RWPE2 (cell line): Measurements from ENCODE around the gene LIN52.

Experiments
- ATAC-seq: fragments of 200-7000 bp; cut with Tn5 transposase; 3 replicates; pipeline ENCODE4 v1.9.1; 2021; ENCODE audit warnings: low read depth
- DNase-seq: peaks from one replicate; pipeline ENCODE4 v3.0.0-alpha.2; 2020; ENCODE audit warnings: low spot score
- H3K27ac ChIP-seq: fragments of 450-650 bp; 2 replicates; pipeline ENCODE4 v1.5.1; 2017; ENCODE audit warnings: mild to moderate bottlenecking; ENCODE audit not compliant: poor library complexity, severe bottlenecking
- H3K27me3 ChIP-seq: fragments of 250-450 bp; sonication (Bioruptor Pico); 2 replicates; pipeline ENCODE4 v1.5.1; 2021; ENCODE audit warnings: mild to moderate bottlenecking, moderate library complexity; ENCODE audit not compliant: insufficient read depth, poor library complexity, severe bottlenecking
- H3K36me3 ChIP-seq: fragments of 250-450 bp; sonication (Bioruptor Pico); 2 replicates; pipeline ENCODE4 v1.5.1; 2020; ENCODE audit warnings: low read depth, mild to moderate bottlenecking, moderate library complexity
- H3K4me1 ChIP-seq: fragments of 250-450 bp; sonication (Bioruptor Pico); 2 replicates; pipeline ENCODE4 v1.5.1; 2021; ENCODE audit warnings: mild to moderate bottlenecking, moderate library complexity; ENCODE audit not compliant: insufficient read depth, poor library complexity, severe bottlenecking
- H3K4me3 ChIP-seq: fragments of 250-450 bp; sonication (Bioruptor Pico); 2 replicates; pipeline ENCODE4 v1.5.1; 2021; ENCODE audit warnings: mild to moderate bottlenecking, moderate library complexity; ENCODE audit not compliant: severe bottlenecking
- H3K9me3 ChIP-seq: fragments of 250-450 bp; sonication (Bioruptor Pico); 2 replicates; pipeline ENCODE4 v1.5.1; 2021; ENCODE audit warnings: mild to moderate bottlenecking, moderate library complexity; ENCODE audit not compliant: severe bottlenecking
- TF ChIP-seq, protein P1 (sequence below): fragments of 450-650 bp; IDR thresholded peaks from one replicate; pipeline ENCODE4 v1.5.1; 2017; ENCODE audit warnings: mild to moderate bottlenecking, moderate library complexity; ENCODE audit not compliant: poor library complexity, severe bottlenecking

Gene LIN52

DNA sequence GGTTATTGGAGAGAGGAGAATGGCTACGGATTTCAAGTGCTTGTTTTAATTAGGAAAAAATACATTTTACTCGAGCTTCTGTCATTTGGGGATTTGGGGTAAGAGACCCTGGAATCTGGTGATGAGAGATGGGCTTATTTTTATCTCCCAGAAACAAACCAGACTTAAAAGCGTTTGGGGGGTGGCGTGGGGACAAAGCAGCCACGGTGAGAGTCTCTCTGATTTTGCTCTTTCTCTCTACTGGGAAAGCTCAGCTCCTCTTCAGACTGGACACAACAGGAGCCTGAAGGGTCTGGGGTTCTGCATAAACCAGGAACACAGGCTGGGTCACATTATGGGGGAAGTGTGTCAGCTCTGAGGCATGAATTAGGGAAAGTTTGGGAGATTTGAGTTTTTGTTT is 158.3 kb downstream of the LIN52 start:
- DNase-seq = no peak
- TF ChIP-seq, protein P1, sequence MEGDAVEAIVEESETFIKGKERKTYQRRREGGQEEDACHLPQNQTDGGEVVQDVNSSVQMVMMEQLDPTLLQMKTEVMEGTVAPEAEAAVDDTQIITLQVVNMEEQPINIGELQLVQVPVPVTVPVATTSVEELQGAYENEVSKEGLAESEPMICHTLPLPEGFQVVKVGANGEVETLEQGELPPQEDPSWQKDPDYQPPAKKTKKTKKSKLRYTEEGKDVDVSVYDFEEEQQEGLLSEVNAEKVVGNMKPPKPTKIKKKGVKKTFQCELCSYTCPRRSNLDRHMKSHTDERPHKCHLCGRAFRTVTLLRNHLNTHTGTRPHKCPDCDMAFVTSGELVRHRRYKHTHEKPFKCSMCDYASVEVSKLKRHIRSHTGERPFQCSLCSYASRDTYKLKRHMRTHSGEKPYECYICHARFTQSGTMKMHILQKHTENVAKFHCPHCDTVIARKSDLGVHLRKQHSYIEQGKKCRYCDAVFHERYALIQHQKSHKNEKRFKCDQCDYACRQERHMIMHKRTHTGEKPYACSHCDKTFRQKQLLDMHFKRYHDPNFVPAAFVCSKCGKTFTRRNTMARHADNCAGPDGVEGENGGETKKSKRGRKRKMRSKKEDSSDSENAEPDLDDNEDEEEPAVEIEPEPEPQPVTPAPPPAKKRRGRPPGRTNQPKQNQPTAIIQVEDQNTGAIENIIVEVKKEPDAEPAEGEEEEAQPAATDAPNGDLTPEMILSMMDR = no peak
- Histone ChIP-seq H3K27ac (no peak overlapping the region), H3K4me1 (no peaks in the 10 kb centered on the region), H3K36me3 (no peaks in the 10 kb centered on the region), H3K9me3 (no peaks in the 10 kb centered on the region), H3K27me3 (peaks cover 83% of the 10 kb centered on the region), H3K4me3 (no peak overlapping the region)
- ATAC-seq = no peak

DNA sequence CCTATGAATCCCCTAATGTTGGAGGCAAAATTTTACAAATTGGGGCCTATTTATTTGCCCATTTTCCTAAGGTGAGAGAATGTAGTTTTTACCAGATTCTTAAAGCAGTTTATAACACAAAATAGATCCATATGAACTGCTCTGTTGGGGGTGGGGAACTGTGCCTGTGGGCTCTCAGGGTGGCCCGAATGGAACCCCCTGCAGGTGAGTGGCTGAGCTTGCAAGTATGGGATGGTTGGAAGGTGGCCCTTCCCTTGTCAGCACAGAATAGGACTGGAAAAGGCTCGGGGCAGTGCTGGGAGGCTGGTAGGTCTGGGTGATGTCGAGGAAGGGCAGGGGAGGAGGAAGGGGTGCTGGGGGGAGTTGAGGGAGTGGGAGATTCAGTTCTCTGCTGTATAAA is 159.4 kb downstream of the LIN52 start:
- Histone ChIP-seq H3K36me3 (no peaks in the 10 kb centered on the region), H3K4me3 (no peak overlapping the region), H3K4me1 (no peaks in the 10 kb centered on the region), H3K27me3 (peaks cover 72% of the 10 kb centered on the region), H3K27ac (no peak overlapping the region), H3K9me3 (no peaks in the 10 kb centered on the region)
- peak; percentile 26; the same call in 2 of the 3 replicates for ATAC-seq
- TF ChIP-seq, protein P1 = peak; percentile 5
- DNase-seq = no peak

DNA sequence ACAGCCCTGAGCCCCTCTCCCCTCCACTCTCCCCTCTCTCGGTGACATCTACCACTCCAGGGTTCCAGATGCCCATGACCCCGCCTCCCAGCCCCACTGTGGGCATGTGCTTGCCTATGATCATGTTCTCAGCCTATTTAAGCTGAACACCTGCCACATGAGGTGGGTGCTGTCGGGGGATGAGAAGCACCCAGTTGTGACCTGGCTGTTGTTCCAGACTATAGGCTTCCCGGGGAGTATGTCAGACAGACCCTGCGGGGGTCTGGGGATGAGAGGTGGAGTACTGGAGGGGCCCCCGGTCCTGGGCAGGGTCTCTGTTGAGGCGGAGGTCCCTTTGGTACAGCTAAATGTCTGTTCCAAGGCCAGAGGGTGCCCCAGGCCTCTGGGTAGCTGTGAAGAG is 160.5 kb downstream of the LIN52 start:
- Histone ChIP-seq H3K4me1 (no peaks in the 10 kb centered on the region), H3K36me3 (no peaks in the 10 kb centered on the region), H3K4me3 (no peak overlapping the region), H3K27ac (no peak overlapping the region), H3K9me3 (no peaks in the 10 kb centered on the region), H3K27me3 (peaks cover 60% of the 10 kb centered on the region)
- ATAC-seq = no peak
- TF ChIP-seq, protein P1 = no peak
- no peak for DNase-seq

DNA sequence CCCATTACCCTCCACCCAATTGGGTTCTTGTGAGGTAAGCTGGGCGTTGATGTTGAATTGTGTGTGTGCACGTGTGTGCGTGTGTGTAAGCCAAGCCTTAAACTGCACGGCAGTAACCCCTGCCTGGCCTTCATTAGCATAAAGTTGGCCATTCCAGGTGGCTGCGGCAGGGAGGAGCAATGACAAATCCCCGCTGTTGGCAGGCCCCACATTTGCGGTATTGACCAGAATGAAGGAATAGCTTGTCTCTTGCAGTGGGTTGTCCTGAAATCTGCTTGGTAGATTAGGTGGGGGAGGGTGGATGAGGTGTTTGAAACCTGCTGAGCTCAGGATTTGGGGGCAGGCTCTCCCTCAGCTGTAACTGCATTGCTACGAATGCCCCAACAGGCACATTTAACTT is 161.8 kb downstream of the LIN52 start:
- no peaks in the 10 kb centered on the region for H3K36me3 ChIP-seq
- peaks cover 48% of the 10 kb centered on the region for H3K27me3 ChIP-seq
- H3K4me3 ChIP-seq = no peak overlapping the region
- TF ChIP-seq, protein P1 = no peak
- H3K9me3 ChIP-seq = no peaks in the 10 kb centered on the region
- no peaks in the 10 kb centered on the region for H3K4me1 ChIP-seq
- no peak overlapping the region for H3K27ac ChIP-seq
- ATAC-seq (no peak), DNase-seq (no peak)

DNA sequence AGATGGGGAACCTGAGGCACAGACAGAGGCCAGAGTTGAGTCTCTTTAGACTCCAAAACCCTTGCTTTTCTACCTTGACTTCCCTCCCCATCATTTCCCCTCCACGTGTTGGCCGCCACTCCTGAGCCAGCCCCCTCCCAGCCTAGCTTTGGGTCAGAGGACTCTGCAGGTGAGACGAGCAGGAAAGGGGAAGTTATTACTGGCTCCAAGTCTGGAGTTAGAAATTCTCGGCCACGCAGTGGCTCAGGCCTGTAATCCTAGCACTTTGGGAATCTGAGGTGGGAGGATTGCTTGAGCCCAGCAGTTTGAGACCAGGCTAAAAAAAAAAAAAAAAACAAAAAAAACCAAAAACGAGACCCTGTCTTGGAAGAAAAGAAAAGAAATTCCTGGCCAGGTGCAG is 163.3 kb downstream of the LIN52 start:
- TF ChIP-seq, protein P1 = no peak
- no peak for DNase-seq
- H3K4me3 ChIP-seq = no peak overlapping the region
- H3K27me3 ChIP-seq = peaks cover 33% of the 10 kb centered on the region
- no peaks in the 10 kb centered on the region for H3K9me3 ChIP-seq
- no peaks in the 10 kb centered on the region for H3K36me3 ChIP-seq
- H3K4me1 ChIP-seq = no peaks in the 10 kb centered on the region
- no peak for ATAC-seq
- no peak overlapping the region for H3K27ac ChIP-seq
